T1000 (cell line): ENCODE measurements around the gene ASPHD1.

Experiments used
- DNase-seq: peaks from one replicate; lab custom pipeline; 2025; ENCODE audit warnings: mixed read lengths; lab: John Stamatoyannopoulos, UW

The ASPHD1 gene

GRCh38 chr16:29943846-29944799, 43.8 kb downstream of the ASPHD1 start:
- peak; percentile 86 for DNase-seq

DNA sequence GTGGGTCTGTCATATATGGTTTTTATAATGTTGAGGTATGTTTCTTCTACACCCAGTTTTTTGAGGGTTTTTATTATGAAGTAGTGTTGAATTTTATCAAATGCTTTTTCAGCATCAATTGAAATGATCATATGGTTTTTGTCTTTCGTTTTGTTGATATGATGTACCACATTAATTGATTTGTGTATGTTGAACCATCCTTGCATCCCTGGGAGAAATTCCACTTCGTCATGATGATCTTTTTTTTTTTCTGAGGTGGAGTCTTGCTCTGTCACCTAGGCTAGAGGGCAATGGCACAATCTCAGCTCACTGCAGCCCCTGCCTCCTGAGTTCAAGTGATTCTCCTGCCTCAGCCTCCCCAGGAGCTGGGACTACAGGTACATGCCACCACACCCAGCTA, 47.6 kb downstream of the ASPHD1 start:
- DNase-seq = no peak

DNA sequence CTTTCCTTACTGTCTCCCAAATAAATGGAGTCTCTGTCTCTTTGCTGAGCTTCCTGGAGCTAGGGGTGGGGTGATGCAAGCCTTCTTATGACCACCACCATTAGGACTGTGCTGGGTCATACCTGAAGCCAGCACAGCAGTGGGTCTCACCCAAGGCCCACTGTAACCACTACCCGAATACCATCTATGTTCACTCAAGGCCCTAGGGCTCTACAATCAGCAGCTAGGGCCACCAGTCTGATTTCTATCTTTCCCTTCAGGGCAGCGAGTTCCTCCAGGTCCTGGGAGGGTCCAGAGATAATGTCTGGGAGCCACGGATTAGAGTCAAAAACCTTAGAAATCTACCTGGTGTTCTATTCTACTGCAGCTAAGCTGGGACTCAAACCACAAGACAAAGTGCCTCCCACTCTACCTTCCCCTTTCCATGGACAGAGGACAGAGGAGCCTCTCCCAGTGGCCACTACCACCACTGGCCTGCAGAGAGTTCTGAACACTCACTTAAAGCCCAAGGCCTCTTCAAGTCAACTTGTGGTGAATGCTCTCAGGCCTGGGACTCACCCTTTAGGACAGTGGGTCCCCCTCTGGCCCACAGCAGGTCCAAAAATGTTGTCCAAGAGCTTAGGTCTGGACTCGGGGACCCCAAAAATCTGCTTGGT, 50.6 kb downstream of the ASPHD1 start:
- DNase-seq = no peak

DNA sequence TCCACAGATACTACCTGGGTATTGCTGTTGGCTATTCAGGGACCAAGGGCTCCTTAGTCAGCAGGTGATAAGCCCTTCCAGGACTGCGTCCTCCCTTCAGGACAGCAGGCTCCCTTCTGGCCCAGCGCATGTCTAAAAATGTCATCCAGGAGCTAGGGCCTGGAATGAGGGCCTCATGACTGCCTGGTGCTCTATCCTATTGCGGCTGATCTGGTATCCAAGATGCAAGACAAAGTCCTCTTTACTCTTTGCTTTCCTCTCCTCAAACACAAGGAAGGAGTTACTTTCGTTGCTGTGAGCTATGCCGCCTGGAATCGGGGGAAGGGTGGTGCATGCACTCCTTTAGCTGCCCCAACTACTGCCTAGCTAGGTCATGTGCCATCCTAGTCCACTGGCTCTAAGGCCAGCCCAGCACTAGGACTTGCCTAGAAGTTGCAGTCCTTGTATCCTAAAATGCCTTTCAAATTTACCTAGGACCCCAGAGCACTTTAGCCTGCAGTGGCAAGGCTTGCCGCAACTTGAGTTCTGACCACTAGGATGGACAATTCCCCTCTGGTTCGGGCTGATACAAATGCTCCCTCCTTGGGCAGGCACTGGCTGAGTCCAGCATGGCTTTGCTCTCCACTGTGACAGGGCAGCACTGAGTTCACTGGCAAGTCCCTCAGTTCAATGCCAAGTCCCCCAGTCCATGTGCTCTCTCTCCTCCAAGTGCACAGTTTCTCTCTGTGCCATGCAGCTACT, 51.5 kb downstream of the ASPHD1 start:
- no peak for DNase-seq
